Diencephalon (tissue), 1 donor: ENCODE measurements around the gene SEC14L6. TPM values are rescaled to one million over a fixed set of nuclear protein-coding genes. Genes with fewer than 3 reads are reported as not detected.

Experiments
- total RNA-seq: library from RNA; depleted of rRNA; stranded (reverse); fragments of >200 nt; gene quantifications from one replicate; pipeline ENCODE4 v1.2.3, GENCODE V29; 2014

Gene SEC14L6
- 2.1 TPM for total RNA-seq

GRCh38 chr22:30546616-30547015 is at the start of gene SEC14L6:
Gene SEC14L6, minus strand, starts transcription at chr22:30546741. Its CDS starts 59 bp downstream, at chr22:30546682.

GRCh38 chr22:30591588-30592359 is 45.2 kb upstream of the SEC14L6 start, which contains the start of gene PES1:
Gene PES1, minus strand, starts transcription at chr22:30591910. Its CDS starts 77 bp downstream, at chr22:30591833.

GRCh38 chr22:30574095-30574981 is 27.8 kb upstream of the SEC14L6 start, which contains the start of gene GAL3ST1:
Gene GAL3ST1, minus strand, starts transcription at chr22:30574665. Its CDS starts 17,273 bp downstream, at chr22:30557392.

Other genes with a start within 250 kb of the SEC14L6 start
- 11.1 TPM for gene TBC1D10A, start 219.8 kb downstream of the SEC14L6 start, total RNA-seq
- 21.9 TPM for gene SF3A1, start 189.8 kb downstream of the SEC14L6 start, total RNA-seq
- gene CCDC157, start 189.7 kb downstream of the SEC14L6 start, total RNA-seq: 9.9 TPM
- gene RNF215, start 159.3 kb downstream of the SEC14L6 start, total RNA-seq: 20.3 TPM
- gene SEC14L2, start 149.7 kb downstream of the SEC14L6 start, total RNA-seq: 12.9 TPM
- gene MTFP1, start 121.0 kb downstream of the SEC14L6 start, total RNA-seq: 3.5 TPM
- gene SEC14L3, start 74.7 kb downstream of the SEC14L6 start, total RNA-seq: not detected
- gene SEC14L4, start 41.0 kb downstream of the SEC14L6 start, total RNA-seq: not detected
- 6.0 TPM for gene GAL3ST1, start 27.9 kb upstream of the SEC14L6 start, total RNA-seq
- 38.8 TPM for gene PES1, start 45.2 kb upstream of the SEC14L6 start, total RNA-seq
- gene TCN2, start 60.4 kb upstream of the SEC14L6 start, total RNA-seq: 22.6 TPM
- 6.9 TPM for gene SLC35E4, start 89.0 kb upstream of the SEC14L6 start, total RNA-seq
- 27.9 TPM for gene DUSP18, start 121.1 kb upstream of the SEC14L6 start, total RNA-seq
- 19.4 TPM for gene OSBP2, start 148.1 kb upstream of the SEC14L6 start, total RNA-seq